HG02840 (cell line): ENCODE data around the gene FBXO28.
"Not testable (repeated sequence)": the region's sequence is repeated elsewhere in the genome, so short reads cannot be mapped to it uniquely, and the experiment has no call there.

ENCODE experiments used
- ATAC-seq: cut with Tn5 transposase; IDR thresholded peaks from one replicate; pipeline ENCODE4 v1.9.1; 2021; ENCODE audit warnings: mild to moderate bottlenecking, moderate library complexity, moderate number of reproducible peaks; ENCODE audit not compliant: unreplicated experiment, low FRiP score

Gene FBXO28

DNA sequence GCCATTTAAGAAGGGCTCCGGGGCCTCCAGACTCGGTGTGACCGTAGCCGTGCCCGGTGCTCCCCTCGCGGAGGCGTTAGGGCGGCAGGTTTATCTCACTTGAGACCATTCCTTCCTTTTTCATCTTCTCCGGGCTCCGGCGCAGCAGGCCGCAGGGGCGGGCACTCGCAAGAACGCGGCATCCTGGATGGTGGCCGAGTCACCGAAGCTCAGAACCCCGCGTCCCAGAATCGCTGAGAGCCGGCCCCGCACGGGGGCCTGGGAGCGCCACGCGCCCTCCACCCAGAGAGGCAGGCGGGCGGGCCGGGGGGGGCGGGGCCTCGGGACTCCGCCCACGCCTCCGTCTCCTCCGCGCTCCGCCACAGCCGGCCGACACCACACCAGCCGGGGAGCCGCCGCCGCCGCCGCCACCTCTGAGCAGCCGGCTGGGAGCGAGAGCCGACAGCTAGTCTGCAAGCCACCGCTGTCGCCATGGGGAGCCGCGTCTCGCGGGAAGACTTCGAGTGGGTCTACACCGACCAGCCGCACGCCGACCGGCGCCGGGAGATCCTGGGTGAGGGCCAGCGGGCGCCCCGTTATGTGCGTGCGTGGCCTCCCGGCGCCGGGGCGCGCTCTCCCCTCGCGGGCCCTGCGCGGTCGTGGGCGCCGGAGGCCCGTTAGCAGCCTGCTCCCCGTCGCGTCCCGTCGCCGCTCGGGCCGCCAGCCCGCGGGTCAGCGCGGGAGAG, 69.1 kb downstream of the FBXO28 start, which contains the start of gene DEGS1:
DEGS1 (plus strand) TSS at position 375 of the 725 bp plus-strand sequence; CDS start at position 472, 97 bp downstream.
- peak; percentile 69 for ATAC-seq

DNA sequence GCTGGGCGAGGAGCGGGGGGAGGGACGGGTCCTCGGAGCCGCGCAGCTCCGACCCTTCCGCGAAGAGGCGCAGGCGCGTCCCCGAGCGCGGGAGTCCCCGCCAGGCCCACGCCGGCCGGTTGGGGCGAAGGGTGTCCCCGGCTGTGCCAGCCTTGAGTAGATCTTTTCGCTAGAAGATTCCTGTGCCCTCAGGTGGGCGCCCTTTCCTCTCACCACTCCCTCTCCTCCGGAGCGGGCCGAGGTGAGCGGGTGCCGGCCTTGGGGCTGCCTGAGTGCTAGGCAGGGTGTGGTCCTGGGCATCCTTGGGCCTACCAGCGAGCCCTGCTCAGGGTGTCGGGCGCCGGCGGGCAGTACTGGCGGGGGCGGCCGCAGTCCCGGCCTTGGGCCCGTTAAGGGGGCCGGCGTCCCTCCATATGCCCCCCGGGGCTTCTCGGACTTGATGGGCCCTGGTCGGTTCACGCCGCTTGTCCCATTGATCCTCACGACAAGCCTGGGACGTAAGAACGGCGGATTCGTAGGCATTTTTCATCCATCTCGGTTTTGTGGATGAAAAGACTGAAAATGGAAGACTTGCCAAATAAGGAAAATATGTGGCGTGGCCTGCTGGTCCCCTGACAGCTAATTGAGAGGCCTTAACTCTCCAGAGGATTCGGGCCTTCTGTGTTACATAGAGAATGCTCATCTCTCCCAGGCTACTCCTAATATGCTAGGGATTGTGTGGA, 69.8 kb downstream of the FBXO28 start:
- ATAC-seq, result peak; percentile 40

DNA sequence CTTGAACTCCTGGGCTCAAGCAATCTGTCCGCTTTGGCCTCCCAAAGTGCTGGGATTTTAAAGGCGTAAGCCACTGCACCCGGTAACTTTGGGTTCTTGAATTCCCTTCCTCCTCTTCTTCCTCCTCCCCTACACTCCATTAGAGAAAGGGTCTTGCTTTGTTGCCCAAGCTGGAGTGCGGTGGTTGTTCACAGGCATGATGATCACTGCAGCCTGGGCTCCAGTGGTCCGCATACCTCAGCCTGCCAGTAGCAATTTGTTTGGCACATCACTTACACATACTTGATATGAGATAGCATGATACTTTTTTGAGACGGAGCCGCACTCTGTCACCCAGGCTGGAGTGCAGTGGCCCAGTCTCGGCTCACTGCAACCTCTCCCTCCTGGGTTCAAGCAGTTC, 71.3 kb downstream of the FBXO28 start:
- ATAC-seq, result no peak

DNA sequence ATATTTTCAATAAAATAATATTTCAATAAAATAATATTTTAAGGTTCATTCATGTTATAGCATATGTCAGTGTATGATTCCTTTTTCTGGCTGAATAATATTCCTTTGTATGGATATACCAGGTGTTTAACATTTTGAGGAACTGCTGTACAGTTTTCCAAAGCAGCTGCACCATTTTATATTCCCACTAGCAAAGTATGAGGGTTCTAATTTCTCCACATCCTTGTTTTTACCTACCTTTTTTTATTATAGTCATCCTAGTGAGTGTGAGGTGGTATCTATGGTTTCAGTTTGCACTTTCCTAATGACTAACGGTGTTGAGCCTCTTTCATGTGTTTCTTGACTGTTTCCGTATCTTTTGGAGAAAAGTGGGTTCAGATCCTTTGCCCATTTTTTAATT, 74.4 kb downstream of the FBXO28 start:
- ATAC-seq, result no peak

DNA sequence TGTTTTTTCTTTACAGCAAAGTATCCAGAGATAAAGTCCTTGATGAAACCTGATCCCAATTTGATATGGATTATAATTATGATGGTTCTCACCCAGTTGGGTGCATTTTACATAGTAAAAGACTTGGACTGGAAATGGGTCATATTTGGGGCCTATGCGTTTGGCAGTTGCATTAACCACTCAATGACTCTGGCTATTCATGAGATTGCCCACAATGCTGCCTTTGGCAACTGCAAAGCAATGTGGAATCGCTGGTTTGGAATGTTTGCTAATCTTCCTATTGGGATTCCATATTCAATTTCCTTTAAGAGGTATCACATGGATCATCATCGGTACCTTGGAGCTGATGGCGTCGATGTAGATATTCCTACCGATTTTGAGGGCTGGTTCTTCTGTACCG, 75.7 kb downstream of the FBXO28 start:
- no peak for ATAC-seq

DNA sequence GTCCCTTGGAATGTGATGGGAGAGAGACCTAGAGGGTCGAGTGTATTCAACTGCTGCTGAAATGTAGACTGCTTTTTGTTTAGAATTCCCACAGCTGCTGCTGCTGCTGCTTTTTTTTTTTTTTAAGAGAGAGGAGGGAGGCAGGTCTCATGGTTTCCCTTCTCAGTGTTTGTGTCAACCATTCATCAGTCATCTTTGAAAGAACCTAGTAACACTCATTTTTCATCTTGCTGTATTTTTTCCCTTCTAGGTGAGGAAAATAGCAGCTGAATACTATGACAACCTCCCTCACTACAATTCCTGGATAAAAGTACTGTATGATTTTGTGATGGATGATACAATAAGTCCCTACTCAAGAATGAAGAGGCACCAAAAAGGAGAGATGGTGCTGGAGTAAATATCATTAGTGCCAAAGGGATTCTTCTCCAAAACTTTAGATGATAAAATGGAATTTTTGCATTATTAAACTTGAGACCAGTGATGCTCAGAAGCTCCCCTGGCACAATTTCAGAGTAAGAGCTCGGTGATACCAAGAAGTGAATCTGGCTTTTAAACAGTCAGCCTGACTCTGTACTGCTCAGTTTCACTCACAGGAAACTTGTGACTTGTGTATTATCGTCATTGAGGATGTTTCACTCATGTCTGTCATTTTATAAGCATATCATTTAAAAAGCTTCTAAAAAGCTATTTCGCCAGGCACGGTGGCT, 78.3 kb downstream of the FBXO28 start:
- no peak for ATAC-seq

DNA sequence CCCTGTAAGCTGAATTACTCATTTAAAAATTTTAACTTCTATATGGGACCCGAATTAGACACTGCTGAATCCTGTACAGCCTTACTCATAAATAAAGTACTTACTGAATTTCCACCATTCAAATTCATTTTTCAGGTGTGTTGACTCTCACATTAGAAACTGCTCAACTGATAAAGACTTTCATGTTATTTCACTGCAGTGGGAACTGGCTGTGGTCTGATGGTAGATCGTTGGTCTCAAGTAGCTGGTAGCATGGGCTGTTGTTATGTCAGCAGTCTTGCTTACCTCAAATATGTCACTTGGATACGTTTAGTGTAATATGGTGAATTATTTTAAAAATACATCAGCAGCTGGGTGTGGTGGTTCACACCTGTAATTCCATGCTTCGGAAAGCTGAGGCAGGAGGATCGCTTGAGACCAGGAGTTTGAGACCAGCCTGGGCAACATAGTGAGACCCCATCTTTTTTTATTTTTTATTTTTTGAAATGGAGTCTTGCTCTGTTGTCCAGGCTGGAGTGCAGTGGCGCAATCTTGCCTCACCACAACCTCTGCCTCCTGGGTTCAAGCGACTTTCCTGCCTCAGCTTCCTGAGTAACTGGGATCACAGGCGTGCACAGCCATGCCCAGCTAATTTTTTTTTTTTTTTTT, 79.5 kb downstream of the FBXO28 start:
- no peak for ATAC-seq

DNA sequence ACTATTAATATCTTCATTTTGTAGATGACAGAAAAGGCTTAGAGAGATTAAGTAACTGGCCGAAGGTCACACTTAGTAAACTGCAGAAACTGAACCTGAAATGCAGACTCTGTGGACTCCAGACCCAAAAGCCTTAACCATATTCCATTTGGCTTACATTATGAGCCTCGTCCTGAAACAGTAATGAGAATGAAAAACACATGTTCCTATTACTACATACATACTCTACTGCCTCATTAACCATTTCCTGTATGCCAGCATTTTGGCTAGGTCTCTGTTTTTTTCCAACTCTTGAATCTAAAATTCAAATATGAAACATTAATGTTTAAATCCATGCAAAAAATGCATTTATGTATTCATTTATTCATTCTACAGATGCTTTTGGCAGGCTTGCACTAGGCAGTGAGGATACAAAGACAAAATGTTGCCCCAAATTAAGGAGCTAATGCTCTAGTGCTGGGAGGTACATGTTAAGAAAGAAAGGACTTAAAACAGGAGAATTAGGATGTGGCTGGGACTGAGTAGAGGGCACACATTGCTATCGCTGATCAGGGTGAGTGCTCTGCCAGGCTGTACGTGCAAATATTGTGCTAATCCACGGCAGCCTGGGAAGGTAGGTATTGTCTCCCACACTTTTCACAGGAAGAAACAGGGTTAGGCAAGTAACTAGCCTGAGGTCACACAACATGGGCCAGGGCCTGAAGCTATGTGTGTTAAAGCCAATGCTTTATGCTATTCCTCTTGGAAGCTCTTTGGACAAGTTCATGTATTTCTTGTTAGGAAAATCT, 83.1 kb downstream of the FBXO28 start:
- no peak for ATAC-seq

DNA sequence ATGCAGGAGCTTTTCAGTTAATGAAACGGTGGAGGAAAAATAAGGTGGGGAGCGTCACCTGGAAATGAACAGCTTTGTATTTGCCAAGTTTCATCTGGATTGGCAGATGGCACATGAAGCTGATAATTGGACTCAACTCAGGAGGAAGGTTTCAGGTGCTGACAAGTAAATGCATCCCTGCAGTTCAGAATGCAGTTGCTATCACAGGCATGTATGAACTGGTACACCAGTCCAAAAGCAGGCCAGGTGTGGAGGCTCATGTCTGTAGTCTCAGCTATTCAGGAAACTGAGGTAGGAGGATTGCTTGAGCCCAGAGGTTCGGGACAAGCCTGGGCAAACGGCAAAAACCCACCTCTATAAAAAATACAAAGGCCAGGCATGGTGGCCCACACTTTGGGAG, 84.7 kb downstream of the FBXO28 start:
- no peak for ATAC-seq

DNA sequence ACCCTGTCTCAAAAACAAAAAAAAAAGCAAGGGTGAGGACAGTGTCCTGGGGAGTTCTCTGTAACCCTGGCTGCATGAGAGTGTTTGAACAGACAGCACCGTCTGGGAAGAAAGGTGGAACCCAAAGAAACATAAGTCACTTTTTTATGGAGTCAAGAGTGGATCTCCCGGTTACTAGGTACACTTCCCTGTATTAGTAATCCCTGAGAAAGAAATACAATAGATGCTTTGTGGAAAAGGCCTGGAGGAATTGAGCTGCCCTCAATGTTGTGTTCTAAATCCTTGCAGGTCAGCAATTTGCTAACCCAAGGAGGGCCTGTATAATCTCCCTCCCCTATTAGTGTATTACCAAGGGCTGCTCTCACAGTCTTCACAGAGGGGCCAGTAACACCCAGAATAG, 85.8 kb downstream of the FBXO28 start:
- ATAC-seq, result no peak

DNA sequence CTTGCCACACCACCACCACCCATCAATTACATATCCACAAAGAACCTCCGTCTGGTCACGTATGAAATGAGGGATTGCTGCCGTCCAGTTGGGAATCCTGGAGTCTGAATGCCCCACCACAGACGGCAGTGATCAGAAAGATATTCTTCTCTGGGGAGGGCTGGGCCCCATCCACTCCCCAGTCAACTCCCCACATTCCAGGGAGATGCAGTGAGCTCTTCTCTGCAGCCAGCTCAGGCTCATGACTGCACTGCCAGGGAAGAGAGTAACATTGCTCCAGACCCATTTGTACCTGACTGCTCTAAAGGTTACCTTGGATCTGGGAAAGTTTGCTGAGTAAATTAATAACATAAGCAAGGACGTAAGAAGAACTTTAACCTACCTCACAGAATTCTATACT, 87.5 kb downstream of the FBXO28 start:
- no peak for ATAC-seq

DNA sequence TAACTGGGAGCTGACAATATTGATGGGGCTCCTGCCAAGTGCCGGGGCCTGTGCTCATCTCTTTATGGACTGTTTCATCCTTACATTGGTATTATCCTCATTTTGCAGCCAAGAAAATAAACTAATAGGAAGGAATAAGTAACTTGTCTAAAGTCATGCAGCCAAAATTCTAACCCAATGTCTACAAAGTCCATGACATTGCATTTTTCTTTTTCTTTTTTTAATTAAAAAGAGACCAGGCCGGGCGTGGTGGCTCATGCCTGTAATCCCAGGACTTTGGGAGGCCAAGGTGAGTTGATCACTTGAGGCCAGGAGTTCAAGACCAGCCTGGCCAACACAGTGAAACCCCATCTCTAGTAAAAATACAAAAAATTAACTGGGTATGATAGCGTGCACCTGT, 87.9 kb downstream of the FBXO28 start:
- ATAC-seq, result no peak

DNA sequence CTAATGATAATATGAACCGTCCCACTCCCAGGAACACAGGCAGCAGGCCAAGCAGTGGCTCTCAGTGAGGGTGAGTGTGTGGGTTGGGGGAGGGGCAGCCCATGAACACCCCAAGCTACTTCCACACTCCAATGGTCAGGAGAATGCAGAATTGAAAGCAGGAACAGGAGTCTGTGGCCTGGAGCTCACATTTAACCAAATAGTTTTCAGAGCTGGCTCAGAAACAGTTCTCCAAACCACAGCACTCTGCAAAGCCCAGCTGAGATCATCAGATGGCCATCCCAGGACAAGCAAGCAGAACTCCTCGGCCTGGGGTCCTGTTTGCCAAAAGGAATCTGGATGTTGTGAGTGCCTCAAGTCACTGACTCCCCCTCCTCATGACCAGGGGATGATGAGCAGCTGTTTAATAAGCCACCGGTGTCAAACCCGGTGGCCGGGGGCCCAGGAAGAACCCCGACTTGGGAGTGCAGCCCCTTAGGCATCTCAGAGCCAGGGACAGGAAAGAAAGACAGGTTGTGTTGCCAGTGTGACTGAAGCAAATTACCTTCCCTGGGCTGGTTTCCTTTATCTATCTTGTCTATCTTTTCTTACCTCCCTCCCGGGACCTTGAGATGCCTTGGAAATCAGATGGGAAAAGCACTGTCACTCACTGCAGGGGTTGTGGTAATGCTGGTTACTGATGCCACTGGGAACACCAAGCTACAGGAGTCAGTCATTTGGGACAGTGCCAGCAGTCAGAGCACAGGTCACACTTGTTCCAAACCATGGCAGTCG, 89.5 kb downstream of the FBXO28 start:
- ATAC-seq, result no peak

DNA sequence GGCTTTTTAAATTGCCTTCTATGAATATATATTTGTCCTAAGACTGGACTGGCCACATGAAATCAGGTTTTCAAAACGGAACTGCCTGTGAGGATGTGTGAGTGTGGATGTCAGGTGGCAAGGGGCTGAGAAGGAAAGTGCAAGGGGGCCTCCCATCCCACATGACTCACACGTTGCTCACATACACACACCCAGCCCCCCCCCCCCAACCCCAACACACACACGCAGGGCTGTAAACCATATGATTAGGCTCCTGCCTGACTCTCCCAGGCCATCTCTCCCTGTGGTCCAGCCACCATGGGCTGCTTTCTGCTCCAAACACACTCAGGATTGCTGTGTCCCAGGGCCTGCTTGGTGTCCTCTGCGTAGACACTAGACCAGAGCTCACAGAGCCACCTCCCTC, 91.5 kb downstream of the FBXO28 start:
- no peak for ATAC-seq

DNA sequence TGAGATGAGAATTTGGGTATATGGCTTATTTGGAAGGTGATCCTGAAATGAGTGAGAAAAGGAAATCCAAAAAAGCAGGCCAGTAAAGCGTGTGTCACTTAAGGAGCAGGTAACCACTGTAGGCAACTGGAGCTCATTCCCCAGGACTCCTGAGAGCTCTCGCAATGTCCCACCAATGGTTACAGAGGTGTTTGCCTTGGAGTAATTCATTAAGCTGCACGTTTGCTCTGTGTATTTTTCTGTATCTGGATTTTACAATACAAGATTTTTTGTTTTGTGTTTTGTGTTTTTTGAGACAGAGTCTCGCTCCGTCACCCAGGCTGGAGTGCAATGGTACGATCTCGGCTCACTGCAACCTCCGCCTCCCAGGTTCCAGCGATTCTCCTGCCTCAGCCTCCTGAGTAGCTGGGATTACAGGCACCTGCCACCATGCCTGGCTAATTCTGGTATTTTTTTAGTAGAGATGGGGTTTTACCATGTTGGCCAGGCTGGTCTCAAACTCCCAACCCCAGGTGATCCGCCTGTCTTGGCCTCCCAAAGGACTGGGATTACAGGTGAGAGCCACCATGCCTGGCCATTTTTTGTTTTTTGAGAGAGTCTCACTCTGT, 92.1 kb downstream of the FBXO28 start:
- not testable (repeated sequence) for ATAC-seq

DNA sequence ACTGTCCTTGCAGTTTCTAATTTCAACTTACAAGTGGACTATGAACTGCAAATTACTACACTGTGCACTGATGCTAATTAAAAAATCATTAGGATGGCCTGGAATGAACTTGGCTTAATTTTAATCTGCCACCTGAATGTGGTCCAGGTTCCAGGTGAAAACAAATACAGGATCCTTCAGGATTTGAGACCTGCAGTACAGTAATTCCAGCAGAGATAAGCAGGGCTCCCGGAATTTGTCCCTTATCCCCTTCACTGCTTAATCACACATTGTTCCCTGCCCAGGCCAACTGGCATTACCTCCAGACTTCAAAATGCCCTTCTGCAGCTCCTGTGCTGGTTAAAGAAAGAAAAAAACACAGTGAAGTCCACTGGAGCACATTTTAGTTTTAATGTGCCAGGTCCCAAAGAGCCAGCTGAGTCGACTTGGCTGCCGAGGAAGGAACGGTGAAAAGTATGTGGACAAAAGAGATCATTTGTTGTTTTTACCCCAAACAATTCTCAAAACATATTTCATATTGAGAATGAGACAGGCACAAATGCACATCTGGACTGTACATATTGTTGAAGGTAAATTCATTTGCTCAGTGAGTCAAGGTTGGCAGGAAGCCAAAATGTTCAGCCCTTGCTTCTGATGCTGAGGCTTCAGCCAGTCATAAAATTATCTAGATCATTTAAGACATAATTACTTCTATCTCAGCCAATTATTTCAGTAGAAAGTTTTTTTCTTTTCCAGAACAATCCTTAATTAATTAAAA, 97.5 kb downstream of the FBXO28 start:
- ATAC-seq, result no peak
